HepG2 (cell line): ENCODE data around the gene NT5C2. TPM values are rescaled to one million over a fixed set of nuclear protein-coding genes. Genes with fewer than 3 reads are reported as not detected.
A peak's percentile ranks its signal among the peaks of the same experiment; 100 is the strongest.

Experiments
- ATAC-seq: fragments of 200-7000 bp; cut with Tn5 transposase; 3 replicates; pipeline ENCODE4 v1.9.1; 2020; ENCODE audit warnings: mild to moderate bottlenecking, moderate library complexity
- BruUV-seq: library from RNA; stranded (reverse); fragments of 400-500 nt; replicated peaks from 2 replicates; lab custom pipeline; 2021; lab: Mats Ljungman, UMichigan
- CTCF ChIA-PET: fragments of 300-600 bp; formaldehyde crosslinking; extraction: SDS; loops from one replicate; lab custom pipeline; 2021; ENCODE audit warnings: low total read pairs, inconsistent platforms, low intra/inter-chr PET ratio; lab: Yijun Ruan, JAX
- POLR2A ChIA-PET: fragments of 350-600 bp; sonication (Branson Sonifier 250); formaldehyde crosslinking; loops from one replicate; lab custom pipeline; 2020; ENCODE audit warnings: antibody characterized with exemption, inconsistent platforms; lab: Yijun Ruan, JAX
- DNase-seq: peaks from one replicate; pipeline ENCODE4 v3.0.0-alpha.2; 2015; ENCODE audit warnings: low spot score
- FAIRE-seq: peaks from 3 replicates; lab custom pipeline; 2011; peaks lifted over from hg19 to GRCh38; lab: Jason Lieb, UNC
- H2AFZ ChIP-seq: one replicate; pipeline ENCODE4 v1.6.1; 2011; ENCODE audit warnings: low read length, inconsistent platforms
- H3K27ac ChIP-seq: fragments of 300-600 bp; 3 replicates; pipeline ENCODE4 v1.8.0; 2011; ENCODE audit warnings: mixed run types, mild to moderate bottlenecking, mixed read lengths, low read length, inconsistent platforms; ENCODE audit not compliant: insufficient read depth; ENCODE audit errors: extremely low read length
- H3K27me3 ChIP-seq, 2 experiments: fragments of 200-600 bp in 1 of 2; 2 replicates in 1 of 2; 3 replicates in 1 of 2; pipeline versions ENCODE4 v1.6.0 to v1.8.0; 2011; ENCODE audit warnings: low read length in 2 of 2, mild to moderate bottlenecking in 2 of 2, moderate library complexity in 2 of 2, inconsistent platforms in 1 of 2; ENCODE audit not compliant: insufficient read depth in 2 of 2, control insufficient read depth in 1 of 2
- H3K36me3 ChIP-seq, 2 experiments: fragments of 200-600 bp in 1 of 2; replicated peaks in 1 of 2; 2 replicates in 1 of 2; 3 replicates in 1 of 2; pipeline versions ENCODE4 v1.5.1 to v1.8.0; 2011; ENCODE audit warnings: low read length in 2 of 2, inconsistent platforms in 1 of 2; ENCODE audit not compliant: insufficient read depth in 2 of 2, control insufficient read depth in 1 of 2
- H3K4me1 ChIP-seq: 2 replicates; pipeline ENCODE4 v1.5.1; 2012; ENCODE audit warnings: low read length, inconsistent platforms; ENCODE audit not compliant: insufficient read depth
- H3K4me2 ChIP-seq: 2 replicates; pipeline ENCODE4 v1.6.0; 2011; ENCODE audit warnings: low read depth, low read length, inconsistent platforms
- H3K4me3 ChIP-seq, 3 experiments: fragments of 200-600 bp in 1 of 3; sonication (generic), shearing (Covaris generic) in 1 of 3; replicated peaks in 1 of 3; 2 replicates each; pipeline ENCODE4 v1.5.1; 2011 to 2016; ENCODE audit warnings: low read length in 3 of 3, inconsistent platforms in 2 of 3, low read depth in 2 of 3, mild to moderate bottlenecking in 2 of 3, control low read depth in 1 of 3, mixed read lengths in 1 of 3; ENCODE audit not compliant: insufficient read depth in 1 of 3
- H3K79me2 ChIP-seq: one replicate; pipeline ENCODE4 v1.6.1; 2011; ENCODE audit warnings: low read length, inconsistent platforms; ENCODE audit not compliant: insufficient read depth
- H3K9ac ChIP-seq: 2 replicates; pipeline ENCODE4 v1.6.0; 2011; ENCODE audit warnings: mild to moderate bottlenecking, low read depth, low read length, inconsistent platforms; ENCODE audit not compliant: insufficient read depth
- H3K9me3 ChIP-seq: 2 replicates; pipeline ENCODE4 v1.5.1; 2012; ENCODE audit warnings: mild to moderate bottlenecking, low read length
- H4K20me1 ChIP-seq: 2 replicates; pipeline ENCODE4 v1.6.0; 2011; ENCODE audit warnings: inconsistent platforms, mild to moderate bottlenecking, low read length, moderate library complexity; ENCODE audit not compliant: insufficient read depth
- ATF7 ChIP-seq, 2 experiments: fragments of 450-650 bp in 1 of 2; sonication (generic) in 1 of 2; formaldehyde crosslinking in 1 of 2; IDR thresholded peaks; 2 replicates each; pipeline versions ENCODE4 v1.4.0 to v1.6.1; 2016 to 2020; ENCODE audit warnings: antibody characterized with exemption in 1 of 2, mild to moderate bottlenecking in 1 of 2, missing genetic modification reagents in 1 of 2
- ETV5 ChIP-seq: IDR thresholded peaks from 2 replicates; pipeline ENCODE4 v1.6.1; 2018; ENCODE audit warnings: missing biosample characterization, missing genetic modification reagents, inconsistent platforms, borderline replicate concordance
- FOXO1 ChIP-seq: sonication (generic); formaldehyde crosslinking; IDR thresholded peaks from 2 replicates; pipeline ENCODE4 v1.4.0; 2020; ENCODE audit warnings: missing genetic modification reagents
- GABPB1 ChIP-seq: IDR thresholded peaks from 2 replicates; pipeline ENCODE4 v1.6.1; 2016; ENCODE audit warnings: mild to moderate bottlenecking, missing genetic modification reagents, moderate library complexity, missing compliant biosample characterization
- HDAC2 ChIP-seq: sonication (generic); formaldehyde crosslinking; IDR thresholded peaks from 2 replicates; pipeline ENCODE4 v1.4.0; 2020; ENCODE audit warnings: missing genetic modification reagents
- KDM5B ChIP-seq: sonication (generic); formaldehyde crosslinking; IDR thresholded peaks from 2 replicates; pipeline ENCODE4 v1.4.0; 2020; ENCODE audit warnings: missing genetic modification reagents, mild to moderate bottlenecking, borderline replicate concordance
- KLF6 ChIP-seq: IDR thresholded peaks from 2 replicates; pipeline ENCODE4 v1.8.0; 2016; ENCODE audit warnings: missing biosample characterization, missing genetic modification reagents
- MAF1 ChIP-seq: sonication (generic); formaldehyde crosslinking; IDR thresholded peaks from 2 replicates; pipeline ENCODE4 v1.5.0; 2020; ENCODE audit warnings: missing genetic modification reagents, borderline replicate concordance
- MAFK ChIP-seq, 2 experiments: IDR thresholded peaks in 1 of 2; conservative IDR thresholded peaks in 1 of 2; 2 replicates each; pipeline ENCODE4 v1.6.1; 2011; ENCODE audit warnings: improper control_type of control experiment in 2 of 2, low read length in 2 of 2
- SOX5 ChIP-seq: IDR thresholded peaks from 2 replicates; pipeline ENCODE4 v1.6.1; 2016; ENCODE audit warnings: borderline replicate concordance
- TBL1XR1 ChIP-seq: fragments of 150-350 bp; IDR thresholded peaks from 2 replicates; pipeline ENCODE4 v1.6.1; 2014; ENCODE audit warnings: borderline replicate concordance, low read length; ENCODE audit not compliant: partially characterized antibody
- ZNF12 ChIP-seq: sonication (generic); formaldehyde crosslinking; IDR thresholded peaks from 2 replicates; pipeline ENCODE4 v1.5.0; 2020; ENCODE audit warnings: missing genetic modification reagents
- ZNF224 ChIP-seq: sonication (generic); formaldehyde crosslinking; IDR thresholded peaks from 2 replicates; pipeline ENCODE4 v1.5.0; 2020; ENCODE audit warnings: mild to moderate bottlenecking, missing genetic modification reagents
- ZNF644 ChIP-seq: IDR thresholded peaks from 2 replicates; pipeline ENCODE4 v1.6.1; 2016; ENCODE audit warnings: low read depth
- WGBS: methylation state at CpG from one replicate; pipeline ENCODE4 v1.1.6; 2017; ENCODE audit warnings: low lambda C conversion rate; 5-methylcytosine and 5-hydroxymethylcytosine counted together
- in situ Hi-C: cut with HindIII; loops from 2 replicates; pipeline ENCODE4 v1.10.0; 2017; ENCODE audit warnings: low pct_unique_long_range_greater_than_20kb; ENCODE audit not compliant: extremely low pct_ligation_motif_present
- intact Hi-C: fragments of 100-400 bp; cut with micrococcal nuclease; formaldehyde crosslinking; loops from one replicate; pipeline ENCODE4 v1.10.0; 2022; ENCODE audit not compliant: unreplicated experiment
- polyA plus RNA-seq, 8 experiments: library from polyadenylated mRNA; depleted of rRNA in 3 of 8; stranded (reverse) in 7 of 8; unstranded in 1 of 8; fragments of >200 nt; fragmentation: Illumina TruSeq in 4 of 8; extraction: Trizol in 4 of 8; gene quantifications; 2 replicates each; pipeline versions ENCODE4 v1.2.1 to v1.2.3, GENCODE V29; 2011 to 2016; ENCODE audit warnings: low read depth in 4 of 8, missing spikeins in 1 of 8, mixed read lengths in 1 of 8; ENCODE audit not compliant: insufficient read depth in 1 of 8
- total RNA-seq, 5 experiments: library from RNA; depleted of rRNA; stranded (reverse); fragments of >200 nt; fragmentation: Illumina TruSeq; extraction: Trizol; gene quantifications; 2 replicates each; pipeline ENCODE4 v1.2.3, GENCODE V29; 2016; ENCODE audit warnings: low read depth in 1 of 5
- TF ChIP-seq, protein P1 (sequence below), 2 experiments: sonication (generic) in 1 of 2; formaldehyde crosslinking in 1 of 2; IDR thresholded peaks; 2 replicates each; pipeline versions ENCODE4 v1.4.0 to v1.6.1; 2016 to 2020; ENCODE audit warnings: borderline replicate concordance in 1 of 2, low read depth in 1 of 2, mild to moderate bottlenecking in 1 of 2, missing genetic modification reagents in 1 of 2
- TF ChIP-seq, protein P2 (sequence below): IDR thresholded peaks from 2 replicates; pipeline ENCODE4 v1.6.1; 2016; ENCODE audit warnings: low read depth, borderline replicate concordance
- TF ChIP-seq, protein P3 (sequence below): sonication (generic); formaldehyde crosslinking; IDR thresholded peaks from 2 replicates; pipeline ENCODE4 v1.9.0; 2022; ENCODE audit warnings: low read depth, missing genetic modification reagents

NT5C2 gene
- total and polyA plus RNA-seq, 2 of the 13 experiments (the other 11 are each of a cell fraction or from before 2014, with no cell fraction given): 40.6 to 55.2 TPM

DNA sequence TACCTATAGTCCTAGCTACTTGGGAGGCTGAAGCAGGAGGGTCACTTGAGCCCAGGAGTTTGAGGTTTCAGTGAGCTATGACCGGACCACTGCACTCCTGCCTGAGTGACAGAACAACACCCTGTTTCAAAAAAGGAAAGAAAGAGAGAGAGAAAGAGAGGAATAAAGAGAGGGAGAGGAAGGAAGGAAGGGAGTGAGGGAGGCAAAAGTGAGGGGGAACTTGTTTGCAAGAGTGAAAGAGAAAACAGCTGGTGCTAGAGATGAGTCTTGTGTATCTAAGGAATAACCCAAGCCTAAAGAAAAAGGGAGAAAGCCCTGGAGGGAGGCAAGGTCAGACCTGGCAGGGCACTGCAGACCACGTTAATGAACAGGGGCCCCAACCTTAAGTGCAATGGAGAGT lies 4.8 kb upstream of the NT5C2 start (continued):
- TF ChIP-seq KLF6 (CRISPR knock-in tag): no peak
- TF ChIP-seq, protein P1, sequence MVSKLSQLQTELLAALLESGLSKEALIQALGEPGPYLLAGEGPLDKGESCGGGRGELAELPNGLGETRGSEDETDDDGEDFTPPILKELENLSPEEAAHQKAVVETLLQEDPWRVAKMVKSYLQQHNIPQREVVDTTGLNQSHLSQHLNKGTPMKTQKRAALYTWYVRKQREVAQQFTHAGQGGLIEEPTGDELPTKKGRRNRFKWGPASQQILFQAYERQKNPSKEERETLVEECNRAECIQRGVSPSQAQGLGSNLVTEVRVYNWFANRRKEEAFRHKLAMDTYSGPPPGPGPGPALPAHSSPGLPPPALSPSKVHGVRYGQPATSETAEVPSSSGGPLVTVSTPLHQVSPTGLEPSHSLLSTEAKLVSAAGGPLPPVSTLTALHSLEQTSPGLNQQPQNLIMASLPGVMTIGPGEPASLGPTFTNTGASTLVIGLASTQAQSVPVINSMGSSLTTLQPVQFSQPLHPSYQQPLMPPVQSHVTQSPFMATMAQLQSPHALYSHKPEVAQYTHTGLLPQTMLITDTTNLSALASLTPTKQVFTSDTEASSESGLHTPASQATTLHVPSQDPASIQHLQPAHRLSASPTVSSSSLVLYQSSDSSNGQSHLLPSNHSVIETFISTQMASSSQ (IDR thresholded peaks at IDR 0.05; ENCODE audit: low read depth): no peak
- TF ChIP-seq, protein P1 (CRISPR knock-in tag; IDR thresholded peaks at IDR 0.05; ENCODE audit: borderline replicate concordance): no peak
- TF ChIP-seq ZNF12: no peak
- TF ChIP-seq KDM5B (CRISPR knock-in tag): no peak
- TF ChIP-seq ATF7 (IDR thresholded peaks at IDR 0.05): no peak
- no peak for TF ChIP-seq ATF7 (CRISPR knock-in tag; IDR thresholded peaks at IDR 0.05)

DNA sequence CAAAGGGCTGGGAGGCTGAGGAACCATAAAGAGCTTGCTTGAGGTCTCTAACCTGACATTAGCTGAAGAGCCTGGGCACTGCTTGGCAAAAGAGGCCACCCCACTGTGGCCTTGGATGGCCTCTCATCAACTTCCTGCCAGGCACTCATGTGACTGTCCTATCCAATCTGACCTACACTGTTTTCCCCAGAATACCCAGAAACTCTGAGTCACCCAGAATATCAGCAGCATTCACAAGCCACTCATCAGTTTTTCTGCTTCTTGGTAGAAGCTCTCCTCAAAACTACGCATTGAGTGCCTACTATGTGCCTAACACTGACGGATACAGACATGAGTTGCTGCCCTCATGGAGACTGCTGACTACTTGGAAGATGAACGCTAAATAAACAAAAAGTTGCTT lies 4.1 kb upstream of the NT5C2 start:
- intact Hi-C loops: no loop called here
- Histone ChIP-seq H3K36me3 (no peaks in the 10 kb centered on the region), H3K79me2 (peaks cover 6% of the 10 kb centered on the region), H3K4me1 (peaks cover 51% of the 10 kb centered on the region), H3K27ac (peak overlapping the region; percentile 51), H3K4me2 (peak overlapping the region; percentile 43), H3K27me3 (no peaks in the 10 kb centered on the region; a peak in 1 of 5 replicates), H4K20me1 (no peaks in the 10 kb centered on the region), H2AFZ (peak overlapping the region; percentile 39), H3K9ac (no peak overlapping the region), H3K9me3 (no peaks in the 10 kb centered on the region), H3K4me3 (no peak overlapping the region)
- CTCF ChIA-PET: no interaction called here
- DNase-seq (peak; percentile 78), FAIRE-seq (no peak), ATAC-seq (peak; percentile 55)
- POLR2A ChIA-PET: interaction anchor here (1.0 to 3.1 kb wide), 5 partner anchors 12 to 47 kb away, joined by 3 to 22 read pairs (median 4); no protein-coding TSS in a partner anchor
- in situ Hi-C loops: loop anchor here (5.0 kb wide), 1 partner anchor 40 kb away; no protein-coding TSS in a partner anchor
- WGBS: 76% methylated on average over 3 of the region's 3 CpGs
- no TSS peak for BruUV-seq
- peak; percentile 65 for TF ChIP-seq GABPB1 (CRISPR knock-in tag)
- TF ChIP-seq ZNF224 (CRISPR knock-in tag): no peak
- TF ChIP-seq TBL1XR1: peak; percentile 33
- 0 out of 2 replicates have a peak, but pooled peaks have one; percentile 45 for TF ChIP-seq HDAC2 (CRISPR knock-in tag)
- TF ChIP-seq MAFK (conservative IDR thresholded peaks at IDR 0.05 in 1 of 2, IDR thresholded peaks at IDR 0.05 in 1 of 2; ENCODE audit: low read length in 2 of 2): peak in 1 of 2 experiments; percentile 28; a peak in 1 of 4 replicates
- peak; percentile 58; the same call in 1 of the 2 replicates for TF ChIP-seq ZNF644 (CRISPR knock-in tag)
- TF ChIP-seq, protein P2, sequence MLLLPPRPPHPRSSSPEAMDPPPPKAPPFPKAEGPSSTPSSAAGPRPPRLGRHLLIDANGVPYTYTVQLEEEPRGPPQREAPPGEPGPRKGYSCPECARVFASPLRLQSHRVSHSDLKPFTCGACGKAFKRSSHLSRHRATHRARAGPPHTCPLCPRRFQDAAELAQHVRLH (CRISPR knock-in tag): 0 out of 2 replicates have a peak, but pooled peaks have one; percentile 58
- no peak for TF ChIP-seq MAF1 (CRISPR knock-in tag)
- peak; percentile 81; the same call in 1 of the 2 replicates for TF ChIP-seq ETV5 (CRISPR knock-in tag)
- TF ChIP-seq FOXO1 (CRISPR knock-in tag): 0 out of 2 replicates have a peak, but pooled peaks have one; percentile 25
- TF ChIP-seq, protein P3, sequence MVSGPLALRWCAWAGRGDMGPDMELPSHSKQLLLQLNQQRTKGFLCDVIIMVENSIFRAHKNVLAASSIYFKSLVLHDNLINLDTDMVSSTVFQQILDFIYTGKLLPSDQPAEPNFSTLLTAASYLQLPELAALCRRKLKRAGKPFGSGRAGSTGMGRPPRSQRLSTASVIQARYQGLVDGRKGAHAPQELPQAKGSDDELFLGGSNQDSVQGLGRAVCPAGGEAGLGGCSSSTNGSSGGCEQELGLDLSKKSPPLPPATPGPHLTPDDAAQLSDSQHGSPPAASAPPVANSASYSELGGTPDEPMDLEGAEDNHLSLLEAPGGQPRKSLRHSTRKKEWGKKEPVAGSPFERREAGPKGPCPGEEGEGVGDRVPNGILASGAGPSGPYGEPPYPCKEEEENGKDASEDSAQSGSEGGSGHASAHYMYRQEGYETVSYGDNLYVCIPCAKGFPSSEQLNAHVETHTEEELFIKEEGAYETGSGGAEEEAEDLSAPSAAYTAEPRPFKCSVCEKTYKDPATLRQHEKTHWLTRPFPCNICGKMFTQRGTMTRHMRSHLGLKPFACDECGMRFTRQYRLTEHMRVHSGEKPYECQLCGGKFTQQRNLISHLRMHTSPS: peak; percentile 85
- peak; percentile 38; the same call in 1 of the 2 replicates for TF ChIP-seq SOX5 (CRISPR knock-in tag)
